Measurements from ENCODE around the gene SLC12A7. TPM values are rescaled to one million over a fixed set of nuclear protein-coding genes. Genes with fewer than 3 reads are reported as not detected.

Gene SLC12A7
- total RNA-seq, 1 experiment from 2014 or later, result 30.8 TPM

DNA sequence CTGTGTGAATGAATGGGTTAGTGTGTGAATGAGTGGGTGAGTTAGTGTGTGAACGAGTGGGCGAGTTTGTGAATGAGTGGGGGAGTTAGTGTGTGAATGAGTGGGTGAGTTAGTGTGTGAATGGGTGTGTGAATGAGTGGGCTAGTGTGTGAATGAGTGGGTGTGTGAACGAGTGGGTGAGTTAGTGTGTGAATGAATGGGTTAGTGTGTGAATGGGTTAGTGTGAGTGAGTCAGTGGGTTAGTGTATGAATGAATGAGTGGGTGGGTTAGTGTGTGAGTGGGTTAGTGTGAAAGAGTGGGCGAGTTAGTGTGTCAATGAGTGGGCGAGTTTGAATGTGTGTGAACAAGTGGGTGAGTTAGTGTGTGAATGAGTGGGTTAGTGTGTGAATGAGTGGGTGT is 67.7 kb downstream of the SLC12A7 start:
- Mint-ChIP-seq H3K4me1 (no peaks in the 10 kb centered on the region; a peak in 1 of 4 replicates), H3K4me3 (no peak overlapping the region), H3K27ac (no peak overlapping the region), H3K27me3 (ENCODE audit: low read depth) (peaks cover 10% of the 10 kb centered on the region), H3K9me3 (peaks cover 75 to 77% of the 10 kb centered on the region in 2 experiments), H3K36me3 (ENCODE audit: insufficient read depth in 1 of 3, low read depth in 3 of 3) (peaks cover 9 to 40% (median 17%) of the 10 kb centered on the region in 3 experiments; a peak in 6 of 7 replicates)
- Histone ChIP-seq H3K79me2 (ENCODE audit: insufficient read depth, low read length) (no peaks in the 10 kb centered on the region), H3K79me1 (ENCODE audit: insufficient read depth, low read depth, low read length, poor library complexity, severe bottlenecking) (no peaks in the 10 kb centered on the region), H3K27me3 (ENCODE audit: insufficient read depth, low read length) (no peaks in the 10 kb centered on the region), H2AK5ac (ENCODE audit: insufficient read length, low read length) (no peak overlapping the region), H3K23ac (ENCODE audit: insufficient read length, low read depth, low read length) (no peak overlapping the region), H4K20me1 (ENCODE audit: control insufficient read depth, insufficient read depth, insufficient read length) (peaks cover 3% of the 10 kb centered on the region), H2BK20ac (ENCODE audit: low read depth, low read length, poor library complexity, severe bottlenecking) (no peak overlapping the region), H4K91ac (ENCODE audit: insufficient read length, low read depth, low read length) (no peak overlapping the region), H4K8ac (replicated peaks; ENCODE audit: insufficient read length, low read depth, low read length) (no peak overlapping the region), H3K9me3 (ENCODE audit: control insufficient read depth, low read depth, low read length) (peaks cover 8% of the 10 kb centered on the region), H3K4ac (ENCODE audit: low read depth, low read length) (no peak overlapping the region), H4K5ac (ENCODE audit: insufficient read length, low read depth, low read length) (no peak overlapping the region), H3T11ph (ENCODE audit: low read length) (no peak overlapping the region), H3K56ac (ENCODE audit: insufficient read length, low read depth, low read length) (no peak overlapping the region), H3K14ac (ENCODE audit: insufficient read depth, low read length) (no peak overlapping the region), H2BK5ac (ENCODE audit: insufficient read length, low read length) (no peak overlapping the region), H3K9ac (ENCODE audit: extremely low read depth, insufficient read length, low read length) (no peak overlapping the region), H2AFZ (ENCODE audit: low read length) (no peak overlapping the region), H3K18ac (ENCODE audit: insufficient read length, low read depth, low read length) (no peak overlapping the region), H2BK15ac (ENCODE audit: low read depth, low read length) (no peak overlapping the region), H3K23me2 (ENCODE audit: insufficient read length, low read depth, low read length, poor library complexity, severe bottlenecking) (no peaks in the 10 kb centered on the region), H2BK12ac (ENCODE audit: insufficient read length, low read depth, low read length) (no peak overlapping the region), H3K27ac (ENCODE audit: insufficient read length, low read depth, low read length) (no peak overlapping the region), H3K4me2 (ENCODE audit: insufficient read depth, insufficient read length, low read length) (no peak overlapping the region), H3K4me1 (ENCODE audit: insufficient read depth, low read length) (no peaks in the 10 kb centered on the region), H2BK120ac (ENCODE audit: low read depth, low read length, poor library complexity, severe bottlenecking) (no peak overlapping the region)
- TF ChIP-seq, protein P1, sequence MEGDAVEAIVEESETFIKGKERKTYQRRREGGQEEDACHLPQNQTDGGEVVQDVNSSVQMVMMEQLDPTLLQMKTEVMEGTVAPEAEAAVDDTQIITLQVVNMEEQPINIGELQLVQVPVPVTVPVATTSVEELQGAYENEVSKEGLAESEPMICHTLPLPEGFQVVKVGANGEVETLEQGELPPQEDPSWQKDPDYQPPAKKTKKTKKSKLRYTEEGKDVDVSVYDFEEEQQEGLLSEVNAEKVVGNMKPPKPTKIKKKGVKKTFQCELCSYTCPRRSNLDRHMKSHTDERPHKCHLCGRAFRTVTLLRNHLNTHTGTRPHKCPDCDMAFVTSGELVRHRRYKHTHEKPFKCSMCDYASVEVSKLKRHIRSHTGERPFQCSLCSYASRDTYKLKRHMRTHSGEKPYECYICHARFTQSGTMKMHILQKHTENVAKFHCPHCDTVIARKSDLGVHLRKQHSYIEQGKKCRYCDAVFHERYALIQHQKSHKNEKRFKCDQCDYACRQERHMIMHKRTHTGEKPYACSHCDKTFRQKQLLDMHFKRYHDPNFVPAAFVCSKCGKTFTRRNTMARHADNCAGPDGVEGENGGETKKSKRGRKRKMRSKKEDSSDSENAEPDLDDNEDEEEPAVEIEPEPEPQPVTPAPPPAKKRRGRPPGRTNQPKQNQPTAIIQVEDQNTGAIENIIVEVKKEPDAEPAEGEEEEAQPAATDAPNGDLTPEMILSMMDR (conservative IDR thresholded peaks at IDR 0.05), result no peak
- DNase-seq, result no peak
- WGBS (ENCODE audit: extremely low coverage, insufficient read length, low lambda C conversion rate), result 100% methylated on average over 5 of the region's 5 CpGs

Measured in H9 (cell line).